Esophagus muscularis mucosa (tissue), 4 donors: ENCODE measurements around the gene MERTK. TPM values are rescaled to one million over a fixed set of nuclear protein-coding genes. Genes with fewer than 3 reads are reported as not detected.
A peak's percentile ranks its signal among the peaks of the same experiment; 100 is the strongest.
"Not testable (repeated sequence)": the region's sequence is repeated elsewhere in the genome, so short reads cannot be mapped to it uniquely, and the experiment has no call there.

Experiments used
- DNase-seq: peaks from one replicate; pipeline ENCODE4 v3.0.0-alpha.2; 2017; ENCODE audit errors: extremely low spot score
- H3K27ac ChIP-seq, 4 donors: fragments of 200-600 bp; sonication (generic); replicated peaks in 1 of 4; 1 replicate in 3 of 4; 2 replicates in 1 of 4; pipeline ENCODE4 v1.5.1; 2016 to 2019; ENCODE audit warnings: mild to moderate bottlenecking in 1 of 4
- H3K27me3 ChIP-seq, 4 donors: fragments of 200-600 bp; sonication (generic); one replicate each; pipeline versions ENCODE4 v1.5.1 to v1.6.0; 2016 to 2019
- H3K36me3 ChIP-seq, 4 donors: fragments of 200-600 bp; sonication (generic); one replicate each; pipeline ENCODE4 v1.5.1; 2016 to 2019
- H3K4me1 ChIP-seq, 4 donors: fragments of 200-600 bp; sonication (generic); one replicate each; pipeline ENCODE4 v1.5.1; 2016 to 2019
- H3K4me3 ChIP-seq, 4 donors: fragments of 200-600 bp; sonication (generic); 1 replicate in 2 of 4; 2 replicates in 2 of 4; pipeline ENCODE4 v1.5.1; 2016 to 2019; ENCODE audit warnings: mild to moderate bottlenecking in 4 of 4, moderate library complexity in 1 of 4
- H3K9me3 ChIP-seq, 4 donors: fragments of 200-600 bp; sonication (generic); 1 replicate in 3 of 4; 2 replicates in 1 of 4; pipeline ENCODE4 v1.5.1; 2016 to 2019
- CTCF ChIP-seq, 3 experiments: fragments of 200-600 bp in 2 of 3; fragments of 450-650 bp in 1 of 3; sonication (generic) in 2 of 3; IDR thresholded peaks; one replicate each; pipeline ENCODE4 v1.5.1; 2017 to 2019; ENCODE audit warnings: antibody characterized with exemption in 3 of 3, mild to moderate bottlenecking in 2 of 3, moderate library complexity in 1 of 3
- EP300 ChIP-seq: sonication (generic); formaldehyde crosslinking; IDR thresholded peaks from one replicate; pipeline ENCODE4 v1.6.1; 2017; ENCODE audit warnings: antibody characterized with exemption
- POLR2A ChIP-seq: fragments of 450-650 bp; IDR thresholded peaks from one replicate; pipeline ENCODE4 v1.6.1; 2017; ENCODE audit warnings: antibody characterized with exemption, moderate library complexity, mild to moderate bottlenecking, low read depth
- POLR2AphosphoS5 ChIP-seq, 2 donors: sonication (generic); formaldehyde crosslinking; IDR thresholded peaks; one replicate each; pipeline ENCODE4 v1.6.1; 2017; ENCODE audit warnings: antibody characterized with exemption in 2 of 2
- WGBS: methylation state at CpG from one replicate; pipeline ENCODE4 v1.1.5; 2018; 5-methylcytosine and 5-hydroxymethylcytosine counted together
- intact Hi-C: fragments of 100-400 bp; cut with DNase I; formaldehyde crosslinking; loops from one replicate; pipeline ENCODE4 v1.15.1; 2023
- total RNA-seq, 4 donors: library from RNA; depleted of rRNA; stranded (reverse); fragments of >200 nt; gene quantifications; one replicate each; pipeline versions ENCODE4 v1.1.0 to v1.2.1, GENCODE V29; 2016

MERTK gene
- total RNA-seq, 4 donors from 2014 or later: 19.9 to 31.0 (median 22.3) TPM

DNA sequence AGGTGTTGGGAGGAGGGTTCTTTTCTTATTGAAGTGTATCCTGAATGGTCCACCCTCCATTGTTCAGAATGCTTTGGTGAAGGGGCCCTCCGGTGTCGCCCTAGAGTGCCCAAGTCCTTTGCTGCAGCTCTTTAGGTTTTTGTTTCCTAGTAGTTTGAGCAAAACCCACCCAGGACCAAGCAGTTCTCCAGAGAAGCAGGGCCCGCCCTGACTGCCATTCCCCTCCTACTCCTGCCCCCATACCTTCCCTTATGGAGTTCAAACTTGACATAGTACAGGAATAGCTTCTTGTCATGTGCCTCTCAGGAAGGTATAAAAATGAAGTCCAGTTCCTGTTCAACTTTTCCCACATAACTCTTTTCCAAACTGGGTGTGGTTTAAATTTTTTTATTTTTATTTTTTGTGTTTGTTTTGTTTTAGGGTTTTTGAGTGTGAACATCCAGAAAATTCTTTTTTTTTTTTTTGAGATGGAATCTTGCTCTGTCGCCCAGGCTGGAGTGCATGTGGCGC lies 5.6 kb downstream of the MERTK start:
- H3K4me1 ChIP-seq: peaks cover 58 to 77% (median 66%) of the 10 kb centered on the region in 4 donors
- DNase-seq: no peak

DNA sequence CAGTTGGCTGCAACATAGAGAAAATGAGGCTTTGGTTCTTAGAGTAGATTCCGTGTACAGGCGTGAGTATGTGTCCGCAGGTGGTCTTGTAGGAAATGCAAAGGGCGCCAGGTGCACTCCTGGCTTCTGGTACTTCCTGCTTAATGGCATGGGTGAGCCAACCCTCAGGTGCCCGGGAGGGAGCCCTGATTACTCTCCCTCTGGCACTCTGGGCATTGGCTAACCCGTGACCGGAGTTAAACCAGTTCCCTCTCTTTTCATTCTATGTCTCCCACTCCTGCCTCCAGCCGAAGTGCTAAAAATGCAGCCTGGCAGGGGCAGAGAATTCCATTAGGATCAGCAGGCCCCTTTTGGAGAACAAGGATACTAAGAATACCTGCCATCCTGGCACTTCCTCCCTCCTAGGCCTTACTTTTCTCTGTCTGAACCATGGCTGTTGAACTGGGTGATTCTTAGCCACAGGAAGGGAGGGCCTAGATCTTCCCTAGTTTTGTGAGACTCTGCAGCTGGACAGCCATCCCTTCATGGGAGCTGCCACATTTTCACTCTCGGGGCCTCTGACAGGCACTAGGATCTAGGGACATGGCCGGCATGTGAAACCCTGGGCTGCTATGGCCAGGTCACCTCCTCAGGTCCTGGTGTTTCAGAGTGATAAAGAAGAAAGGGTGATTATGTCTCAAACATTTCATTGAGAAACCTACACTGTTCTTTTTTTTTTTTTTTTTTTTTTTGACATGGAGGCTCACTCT lies 6.5 kb downstream of the MERTK start:
- no peaks in the 10 kb centered on the region for H3K9me3 ChIP-seq
- TF ChIP-seq EP300 (no peak), CTCF (IDR thresholded peaks at IDR 0.05) (no peak), POLR2AphosphoS5 (IDR thresholded peaks at IDR 0.05) (no peak), POLR2A (no peak)
- no peaks in the 10 kb centered on the region for H3K27me3 ChIP-seq
- H3K4me1 ChIP-seq: peaks cover 62 to 77% (median 65%) of the 10 kb centered on the region in 4 donors
- no peaks in the 10 kb centered on the region for H3K36me3 ChIP-seq
- no peak overlapping the region for H3K4me3 ChIP-seq
- DNase-seq: no peak
- WGBS: 90% methylated on average over 10 of the region's 10 CpGs
- intact Hi-C loops: no loop called here
- H3K27ac ChIP-seq: peak overlapping the region; percentile 30 to 73 (median 64)

More for the DNA sequence above, 5.6 kb downstream of the MERTK start:
- Histone ChIP-seq H3K27ac (peak overlapping the region in 3 of 4 donors; percentile 30 to 73 (median 60)), H3K4me3 (no peak overlapping the region), H3K9me3 (no peaks in the 10 kb centered on the region), H3K27me3 (no peaks in the 10 kb centered on the region), H3K36me3 (no peaks in the 10 kb centered on the region)
- intact Hi-C loops: no loop called here
- TF ChIP-seq POLR2A: no peak
- TF ChIP-seq EP300: no peak
- no peak for TF ChIP-seq CTCF (IDR thresholded peaks at IDR 0.05)
- TF ChIP-seq POLR2AphosphoS5 (IDR thresholded peaks at IDR 0.05): no peak
- 93% methylated on average over 5 of the region's 5 CpGs for WGBS

DNA sequence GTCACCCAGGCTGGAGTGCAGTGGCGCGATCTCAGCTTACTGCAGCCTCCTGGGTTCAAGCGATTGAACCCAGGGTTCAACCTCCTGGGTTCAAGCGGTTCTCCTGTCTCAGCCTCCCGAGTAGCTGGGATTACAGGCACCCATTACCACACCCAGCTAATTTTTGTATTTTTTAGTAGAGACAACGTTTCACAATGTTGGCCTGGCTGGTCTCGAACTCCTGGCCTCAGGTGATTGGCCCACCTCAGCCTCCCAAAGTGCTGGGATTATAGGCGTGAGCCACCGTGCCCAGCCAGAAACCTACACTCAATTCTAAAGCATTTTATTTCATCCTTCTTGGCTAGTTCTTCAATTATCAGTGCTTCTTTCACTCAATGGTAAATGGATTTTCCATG lies 7.1 kb downstream of the MERTK start:
- Histone ChIP-seq H3K4me1 (peaks cover 61 to 77% (median 63%) of the 10 kb centered on the region in 4 donors), H3K27ac (peak overlapping the region; percentile 57 to 73 (median 63))
- H3K36me3 ChIP-seq, H3K27me3 ChIP-seq, DNase-seq, H3K9me3 ChIP-seq, H3K4me3 ChIP-seq, intact Hi-C loops: not testable (repeated sequence)
- WGBS: 95% methylated on average over 9 of the region's 9 CpGs

DNA sequence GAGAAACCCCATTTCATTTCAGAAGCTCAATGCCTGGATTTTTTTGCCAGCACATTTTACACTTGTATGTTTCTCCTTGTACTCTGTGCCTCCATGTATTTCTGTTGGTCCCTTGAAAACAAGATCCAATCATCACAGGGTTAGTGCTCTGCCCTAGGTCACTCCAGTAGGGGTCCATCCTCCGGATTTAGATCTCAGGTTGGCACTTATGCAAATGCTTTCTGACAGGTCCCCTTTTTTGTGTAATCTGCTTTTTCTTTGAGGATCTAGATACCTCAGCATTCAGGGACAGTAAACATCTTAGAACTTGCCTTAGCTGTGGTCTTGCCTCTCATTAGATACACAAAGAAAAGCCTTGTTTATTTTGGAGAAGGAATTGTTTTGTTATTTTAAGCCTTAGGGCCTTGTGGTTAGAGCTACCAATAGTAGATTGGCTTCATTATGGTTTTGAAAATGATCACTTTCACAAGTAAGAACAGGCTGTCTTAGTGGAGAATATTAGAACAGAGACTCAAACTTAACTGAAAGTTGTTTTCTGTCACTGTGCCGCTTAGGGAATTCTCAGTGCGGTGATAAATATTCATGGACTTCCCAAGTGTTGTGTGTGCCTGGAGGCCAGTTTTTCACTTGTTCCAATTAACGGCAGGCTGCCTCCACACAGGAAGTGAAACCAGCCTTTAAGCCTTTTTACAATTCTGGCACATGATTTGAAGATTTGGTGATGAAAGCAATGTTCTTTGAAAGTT lies 7.8 kb downstream of the MERTK start:
- Histone ChIP-seq H3K27me3 (no peaks in the 10 kb centered on the region), H3K36me3 (no peaks in the 10 kb centered on the region), H3K4me1 (peaks cover 60 to 77% (median 63%) of the 10 kb centered on the region in 4 donors), H3K4me3 (no peak overlapping the region), H3K27ac (peak overlapping the region; percentile 57 to 73 (median 63)), H3K9me3 (no peaks in the 10 kb centered on the region)
- intact Hi-C loops: no loop called here
- DNase-seq: no peak
- TF ChIP-seq POLR2AphosphoS5 (IDR thresholded peaks at IDR 0.05) (peak in 1 of 2 donors; percentile 29), EP300 (no peak), CTCF (IDR thresholded peaks at IDR 0.05) (no peak), POLR2A (no peak)
- WGBS: 39% methylated on average over 4 of the region's 4 CpGs

GRCh38 chr2:111908578-111908977 lies 10.2 kb downstream of the MERTK start:
- Histone ChIP-seq H3K4me1 (peaks cover 53 to 78% (median 59%) of the 10 kb centered on the region in 4 donors), H3K4me3 (no peak overlapping the region), H3K27me3 (no peaks in the 10 kb centered on the region), H3K27ac (peak overlapping the region in 3 of 4 donors; percentile 47 to 49 (median 48)), H3K9me3 (no peaks in the 10 kb centered on the region), H3K36me3 (no peaks in the 10 kb centered on the region)
- DNase-seq: no peak
- TF ChIP-seq POLR2AphosphoS5 (IDR thresholded peaks at IDR 0.05) (peak in 1 of 2 donors; percentile 34), CTCF (IDR thresholded peaks at IDR 0.05) (no peak), EP300 (peak; percentile 9)
- 63% methylated on average over 1 of the region's 1 CpG for WGBS
- intact Hi-C loops: no loop called here
